ENCODE data around the gene TFCP2L1. TPM values are rescaled to one million over a fixed set of nuclear protein-coding genes. Genes with fewer than 3 reads are reported as not detected.
"Not testable (repeated sequence)": the region's sequence is repeated elsewhere in the genome, so short reads cannot be mapped to it uniquely, and the experiment has no call there.

The TFCP2L1 gene
- total RNA-seq, 1 donor from 2014 or later, result 0.14 TPM

DNA sequence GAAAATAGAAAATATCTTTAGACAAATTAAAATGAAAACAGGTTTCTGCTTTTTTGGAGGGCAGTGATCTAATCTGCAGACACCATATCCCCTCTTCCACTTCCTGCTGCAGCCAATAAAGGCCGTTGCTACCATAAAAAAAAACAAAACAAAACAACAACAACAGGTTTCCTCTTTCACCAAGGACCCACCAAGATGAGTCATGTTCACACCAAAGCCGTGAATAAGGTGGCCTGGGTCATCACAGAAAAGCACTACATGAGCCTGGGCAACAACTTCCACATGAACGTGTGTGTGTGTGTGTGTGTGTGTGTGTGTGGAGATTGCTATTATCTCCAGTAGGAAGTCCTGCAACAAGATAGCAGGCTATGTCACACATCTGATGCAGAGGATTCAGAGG, 24.8 kb upstream of the TFCP2L1 start:
- TF ChIP-seq, protein P1, sequence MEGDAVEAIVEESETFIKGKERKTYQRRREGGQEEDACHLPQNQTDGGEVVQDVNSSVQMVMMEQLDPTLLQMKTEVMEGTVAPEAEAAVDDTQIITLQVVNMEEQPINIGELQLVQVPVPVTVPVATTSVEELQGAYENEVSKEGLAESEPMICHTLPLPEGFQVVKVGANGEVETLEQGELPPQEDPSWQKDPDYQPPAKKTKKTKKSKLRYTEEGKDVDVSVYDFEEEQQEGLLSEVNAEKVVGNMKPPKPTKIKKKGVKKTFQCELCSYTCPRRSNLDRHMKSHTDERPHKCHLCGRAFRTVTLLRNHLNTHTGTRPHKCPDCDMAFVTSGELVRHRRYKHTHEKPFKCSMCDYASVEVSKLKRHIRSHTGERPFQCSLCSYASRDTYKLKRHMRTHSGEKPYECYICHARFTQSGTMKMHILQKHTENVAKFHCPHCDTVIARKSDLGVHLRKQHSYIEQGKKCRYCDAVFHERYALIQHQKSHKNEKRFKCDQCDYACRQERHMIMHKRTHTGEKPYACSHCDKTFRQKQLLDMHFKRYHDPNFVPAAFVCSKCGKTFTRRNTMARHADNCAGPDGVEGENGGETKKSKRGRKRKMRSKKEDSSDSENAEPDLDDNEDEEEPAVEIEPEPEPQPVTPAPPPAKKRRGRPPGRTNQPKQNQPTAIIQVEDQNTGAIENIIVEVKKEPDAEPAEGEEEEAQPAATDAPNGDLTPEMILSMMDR (IDR thresholded peaks at IDR 0.05; ENCODE audit: borderline replicate concordance), result no peak
- intact Hi-C loops (cut with micrococcal nuclease), result no loop called here
- H3K36me3 ChIP-seq, result no peaks in the 10 kb centered on the region
- peaks cover 12% of the 10 kb centered on the region for H3K27me3 ChIP-seq (ENCODE audit: low read depth)
- H3K4me3 ChIP-seq, result no peak overlapping the region
- H3K27ac ChIP-seq (replicated peaks), result no peak overlapping the region
- no peak for DNase-seq
- peaks cover 5% of the 10 kb centered on the region for H3K9me3 ChIP-seq (replicated peaks)
- H3K4me1 ChIP-seq, result no peaks in the 10 kb centered on the region

DNA sequence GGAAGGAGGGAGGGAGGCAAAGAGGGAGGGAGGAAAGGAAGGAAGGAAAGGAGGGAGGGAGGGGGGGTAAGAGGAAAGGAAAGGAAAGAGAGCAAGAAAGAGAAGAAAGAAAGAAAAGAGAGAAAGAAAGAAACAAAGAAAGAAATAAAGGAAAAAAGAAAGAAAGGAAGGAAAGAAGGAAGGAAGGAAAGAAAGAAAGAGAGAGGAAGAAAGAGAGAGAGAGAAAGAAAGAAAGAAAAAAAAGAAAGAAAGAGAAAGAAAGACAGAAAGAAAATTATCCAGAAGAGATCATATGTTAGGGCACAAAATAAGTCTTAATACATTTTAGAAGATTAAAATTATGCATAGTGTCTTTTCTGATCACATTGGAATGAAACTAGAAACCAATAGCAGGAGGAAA, 24.3 kb upstream of the TFCP2L1 start:
- TF ChIP-seq, protein P1 (IDR thresholded peaks at IDR 0.05; ENCODE audit: borderline replicate concordance), result no peak
- Histone ChIP-seq H3K4me1 (no peaks in the 10 kb centered on the region), H3K27ac (replicated peaks) (no peak overlapping the region), H3K4me3 (no peak overlapping the region), H3K27me3 (ENCODE audit: low read depth) (peaks cover 17% of the 10 kb centered on the region), H3K9me3 (replicated peaks) (peaks cover 5% of the 10 kb centered on the region), H3K36me3 (no peaks in the 10 kb centered on the region)
- DNase-seq, result no peak
- intact Hi-C loops (cut with micrococcal nuclease), result no loop called here

DNA sequence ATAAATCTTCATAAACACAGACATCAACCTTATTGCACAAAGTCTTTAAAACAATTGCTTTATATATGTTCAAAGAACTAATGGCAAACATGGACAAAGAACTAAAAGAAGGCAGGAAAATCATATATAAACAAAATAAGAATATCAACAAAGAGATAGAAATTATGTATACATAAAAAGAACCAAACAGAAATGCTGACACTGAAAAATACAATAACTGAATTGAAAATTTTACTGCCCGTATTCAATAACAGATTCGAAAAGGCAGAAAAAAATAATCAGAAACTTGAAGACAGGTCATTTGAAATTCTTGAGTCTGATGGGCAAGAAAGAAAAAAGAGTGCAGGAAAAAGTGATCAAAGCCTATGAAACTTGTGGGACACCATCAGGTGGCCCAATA, 22.0 kb upstream of the TFCP2L1 start:
- DNase-seq, result no peak
- H3K27ac ChIP-seq (replicated peaks), result no peak overlapping the region
- peaks cover 5% of the 10 kb centered on the region for H3K9me3 ChIP-seq (replicated peaks)
- peaks cover 36% of the 10 kb centered on the region for H3K27me3 ChIP-seq (ENCODE audit: low read depth)
- no peaks in the 10 kb centered on the region for H3K4me1 ChIP-seq
- no peaks in the 10 kb centered on the region for H3K36me3 ChIP-seq
- no peak overlapping the region for H3K4me3 ChIP-seq
- intact Hi-C loops (cut with micrococcal nuclease), result no loop called here
- TF ChIP-seq, protein P1 (IDR thresholded peaks at IDR 0.05; ENCODE audit: borderline replicate concordance), result no peak

DNA sequence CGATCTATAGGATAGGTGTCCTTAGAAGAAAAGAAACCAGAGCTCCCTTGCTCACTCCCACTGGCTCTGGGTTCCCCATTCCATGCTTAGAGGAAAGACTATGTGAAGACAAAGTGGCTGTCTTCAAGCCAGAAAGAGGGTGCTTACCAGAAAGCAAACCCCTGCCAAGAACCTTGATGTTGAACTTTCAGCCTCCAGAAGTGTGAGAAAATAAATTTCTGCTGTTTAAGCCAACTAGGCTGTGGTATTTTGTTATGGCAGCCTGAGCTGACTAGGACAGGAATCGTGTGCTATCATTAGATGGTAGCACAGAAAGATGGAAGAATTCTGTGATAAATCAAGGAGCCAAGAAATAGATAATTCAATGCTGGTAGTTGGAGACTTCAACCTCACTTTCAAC, 19.9 kb upstream of the TFCP2L1 start:
- no peaks in the 10 kb centered on the region for H3K4me1 ChIP-seq
- DNase-seq, result no peak
- TF ChIP-seq, protein P1 (IDR thresholded peaks at IDR 0.05; ENCODE audit: borderline replicate concordance), result no peak
- no peak overlapping the region for H3K4me3 ChIP-seq
- no peaks in the 10 kb centered on the region for H3K36me3 ChIP-seq
- intact Hi-C loops (cut with micrococcal nuclease), result no loop called here
- H3K27ac ChIP-seq (replicated peaks), result no peak overlapping the region
- H3K27me3 ChIP-seq (ENCODE audit: low read depth), result peaks cover 47% of the 10 kb centered on the region
- H3K9me3 ChIP-seq (replicated peaks), result peaks cover 5% of the 10 kb centered on the region

DNA sequence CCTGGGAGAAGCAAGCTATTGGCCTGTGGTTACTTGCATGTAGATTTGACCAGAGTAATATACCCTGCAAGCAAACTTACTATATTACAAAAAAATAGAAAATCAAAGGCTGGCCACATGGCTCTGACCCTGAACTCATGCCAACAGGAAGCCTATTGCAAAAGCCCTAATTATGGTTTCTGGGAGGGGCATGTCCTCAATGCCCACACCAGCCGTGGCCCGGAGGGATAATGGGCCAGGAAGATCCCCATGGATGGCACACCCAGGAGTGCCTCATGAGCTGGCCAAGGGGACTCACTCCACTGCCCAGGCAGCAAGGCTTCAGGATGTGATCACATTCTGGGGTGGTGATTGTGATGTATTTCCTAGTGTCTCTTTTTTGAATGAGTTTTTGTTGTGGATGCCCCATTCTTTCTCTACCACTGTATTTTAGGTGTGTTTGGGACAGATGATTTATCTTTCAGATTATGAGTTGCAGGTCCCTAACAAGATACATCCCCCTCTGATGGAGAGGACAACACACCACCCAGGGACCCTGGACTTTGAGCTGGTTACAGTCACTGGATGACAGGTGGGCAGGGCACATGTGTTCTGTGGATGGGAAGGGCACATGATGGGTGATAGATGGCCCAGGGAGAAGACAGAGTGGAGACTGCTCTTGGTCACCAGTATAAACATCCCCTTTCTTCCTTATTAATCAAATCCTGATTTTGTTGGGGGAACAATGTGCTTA, 18.7 kb upstream of the TFCP2L1 start:
- peaks cover 4% of the 10 kb centered on the region for H3K9me3 ChIP-seq (replicated peaks)
- no peak overlapping the region for H3K4me3 ChIP-seq
- no peak overlapping the region for H3K27ac ChIP-seq (replicated peaks)
- H3K36me3 ChIP-seq, result no peaks in the 10 kb centered on the region
- no peak for DNase-seq
- intact Hi-C loops (cut with micrococcal nuclease), result no loop called here
- H3K4me1 ChIP-seq, result no peaks in the 10 kb centered on the region
- H3K27me3 ChIP-seq (ENCODE audit: low read depth), result peaks cover 47% of the 10 kb centered on the region
- TF ChIP-seq, protein P1 (IDR thresholded peaks at IDR 0.05; ENCODE audit: borderline replicate concordance), result no peak

DNA sequence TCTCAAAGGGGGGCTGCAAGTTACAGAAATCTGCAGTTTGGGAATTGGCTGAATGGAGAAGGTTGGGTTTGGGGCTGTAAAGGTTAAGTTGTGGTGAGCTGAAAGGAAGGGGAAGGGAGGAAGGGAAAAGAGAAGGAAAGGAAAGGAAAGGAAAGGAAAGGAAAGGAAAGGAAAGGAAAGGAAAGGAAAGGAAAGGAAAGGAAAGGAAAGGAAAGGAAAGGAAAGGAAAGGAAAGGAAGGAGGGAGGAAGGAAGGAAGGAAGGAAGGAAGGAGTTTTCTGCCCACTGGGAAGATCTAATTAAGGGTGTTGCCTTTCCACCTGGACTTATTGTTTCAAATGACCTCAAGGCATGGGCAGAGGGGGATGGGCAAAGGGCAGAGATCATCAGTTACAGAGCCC, 16.2 kb upstream of the TFCP2L1 start:
- DNase-seq; H3K4me1 ChIP-seq; H3K36me3 ChIP-seq; H3K27ac ChIP-seq (replicated peaks); H3K4me3 ChIP-seq; H3K9me3 ChIP-seq (replicated peaks); intact Hi-C loops (cut with micrococcal nuclease): not testable (repeated sequence)
- peaks cover 43% of the 10 kb centered on the region for H3K27me3 ChIP-seq (ENCODE audit: low read depth)

Measured in left ventricle myocardium inferior (tissue), 1 donor.